ENCODE data around the gene DEDD. TPM values are rescaled to one million over a fixed set of nuclear protein-coding genes. Genes with fewer than 3 reads are reported as not detected.

The DEDD gene
- total RNA-seq, 1 experiment from 2014 or later: 39.2 TPM

DNA sequence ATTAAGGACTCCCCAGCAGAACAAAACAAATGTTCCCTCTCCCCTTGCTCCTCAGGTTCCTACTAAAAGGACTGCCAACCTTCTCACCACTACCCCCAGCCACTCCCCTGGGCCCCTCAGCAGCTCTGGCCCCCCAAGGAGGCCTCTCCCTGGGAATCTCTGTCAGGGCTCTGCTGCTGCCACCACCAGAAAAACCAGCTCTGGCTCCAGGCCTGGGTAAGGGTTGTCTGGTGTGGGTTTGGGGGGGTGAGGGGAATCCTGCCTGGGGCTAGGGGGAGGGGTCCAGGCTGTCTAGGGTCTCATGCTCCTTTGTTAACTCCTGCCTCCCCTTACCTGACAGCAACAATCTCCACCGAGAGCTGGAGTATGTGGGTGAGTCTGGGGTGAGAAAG, 47.9 kb downstream of the DEDD start:
- Histone ChIP-seq H3K79me2 (ENCODE audit: low read length) (peaks cover 26% of the 10 kb centered on the region), H3K4me2 (ENCODE audit: low read length) (peak overlapping the region; percentile 68), H4K20me1 (ENCODE audit: low read length) (no peaks in the 10 kb centered on the region), H3K4me3 (ENCODE audit: low read length) (no peak overlapping the region), H3K27ac (ENCODE audit: low read length) (peak overlapping the region; percentile 56), H3K9me3 (ENCODE audit: low read length) (no peaks in the 10 kb centered on the region), H3K4me1 (ENCODE audit: insufficient read depth, low read length) (peaks cover 82% of the 10 kb centered on the region), H2AFZ (ENCODE audit: low read length) (no peak overlapping the region), H3F3A (ENCODE audit: low read length, unreplicated experiment) (no peaks in the 10 kb centered on the region), H3K27me3 (ENCODE audit: low read length) (no peaks in the 10 kb centered on the region), H3K36me3 (ENCODE audit: low read depth, low read length) (no peaks in the 10 kb centered on the region), H3K9ac (ENCODE audit: low read length) (no peak overlapping the region), H3K9me2 (replicated peaks; ENCODE audit: low read length) (no peaks in the 10 kb centered on the region)
- ChIA-PET CTCF (no interaction called here), POLR2A (ENCODE audit: unreplicated experiment) (no interaction called here)
- DNase-seq: no peak
- no peak for ATAC-seq
- intact Hi-C loops (cut with micrococcal nuclease): no loop called here
- no TSS peak for BruUV-seq (replicated peaks)
- no peak for TF ChIP-seq EZH2phosphoT487 (IDR thresholded peaks at IDR 0.05; ENCODE audit: borderline replicate concordance, low read length)
- no peak for TF ChIP-seq EZH2 (IDR thresholded peaks at IDR 0.05; ENCODE audit: low read length, unreplicated experiment)
- TF ChIP-seq, protein P1, sequence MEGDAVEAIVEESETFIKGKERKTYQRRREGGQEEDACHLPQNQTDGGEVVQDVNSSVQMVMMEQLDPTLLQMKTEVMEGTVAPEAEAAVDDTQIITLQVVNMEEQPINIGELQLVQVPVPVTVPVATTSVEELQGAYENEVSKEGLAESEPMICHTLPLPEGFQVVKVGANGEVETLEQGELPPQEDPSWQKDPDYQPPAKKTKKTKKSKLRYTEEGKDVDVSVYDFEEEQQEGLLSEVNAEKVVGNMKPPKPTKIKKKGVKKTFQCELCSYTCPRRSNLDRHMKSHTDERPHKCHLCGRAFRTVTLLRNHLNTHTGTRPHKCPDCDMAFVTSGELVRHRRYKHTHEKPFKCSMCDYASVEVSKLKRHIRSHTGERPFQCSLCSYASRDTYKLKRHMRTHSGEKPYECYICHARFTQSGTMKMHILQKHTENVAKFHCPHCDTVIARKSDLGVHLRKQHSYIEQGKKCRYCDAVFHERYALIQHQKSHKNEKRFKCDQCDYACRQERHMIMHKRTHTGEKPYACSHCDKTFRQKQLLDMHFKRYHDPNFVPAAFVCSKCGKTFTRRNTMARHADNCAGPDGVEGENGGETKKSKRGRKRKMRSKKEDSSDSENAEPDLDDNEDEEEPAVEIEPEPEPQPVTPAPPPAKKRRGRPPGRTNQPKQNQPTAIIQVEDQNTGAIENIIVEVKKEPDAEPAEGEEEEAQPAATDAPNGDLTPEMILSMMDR (conservative IDR thresholded peaks at IDR 0.05; ENCODE audit: low read depth, low read length): no peak

DNA sequence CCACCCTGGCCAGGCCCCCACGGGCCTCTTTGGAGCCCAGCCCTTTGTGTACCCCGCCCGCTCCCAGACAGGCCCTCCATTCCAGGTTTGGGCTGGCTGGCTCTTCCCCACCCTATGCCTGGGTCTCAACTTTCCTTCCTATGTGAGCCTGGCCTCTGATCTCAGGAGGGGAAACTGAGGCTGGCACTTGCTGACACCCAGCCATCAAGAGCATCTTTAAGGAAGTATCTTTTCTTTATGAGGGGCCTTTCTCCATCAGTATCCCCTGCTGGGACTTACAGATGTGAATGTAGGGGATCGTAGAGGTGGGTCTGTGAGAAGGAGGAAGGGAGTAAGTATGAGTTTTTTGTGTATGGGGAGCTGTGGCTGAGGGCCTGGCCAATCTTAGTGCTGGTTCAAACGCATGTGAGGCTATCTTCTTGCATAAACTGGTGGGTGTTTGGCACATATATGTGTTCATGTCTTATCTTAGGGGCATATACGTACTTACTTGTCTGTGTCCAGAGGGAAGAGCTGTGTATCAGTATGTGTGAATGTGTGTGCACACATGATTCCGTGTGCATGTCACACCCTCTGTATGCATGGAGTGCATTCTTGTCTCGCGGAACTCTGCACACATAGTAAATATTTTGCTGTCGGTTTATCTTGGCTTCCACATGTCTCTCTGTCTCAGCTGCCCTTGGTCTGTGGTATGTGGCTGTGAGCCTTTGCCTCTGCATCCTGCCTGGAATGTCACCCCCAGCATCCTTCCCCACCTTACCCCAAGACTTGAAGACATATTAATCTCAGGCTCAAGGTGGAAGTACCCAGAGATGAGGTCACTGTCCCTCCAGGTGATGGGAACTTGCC, 48.5 kb downstream of the DEDD start:
- ATAC-seq: no peak
- no peaks in the 10 kb centered on the region for H3K9me2 ChIP-seq (replicated peaks; ENCODE audit: low read length)
- H3K36me3 ChIP-seq (ENCODE audit: low read depth, low read length): no peaks in the 10 kb centered on the region
- peaks cover 76% of the 10 kb centered on the region for H3K4me1 ChIP-seq (ENCODE audit: insufficient read depth, low read length)
- H3K79me2 ChIP-seq (ENCODE audit: low read length): peaks cover 24% of the 10 kb centered on the region
- peak overlapping the region; percentile 56 for H3K27ac ChIP-seq (ENCODE audit: low read length)
- no peak for DNase-seq
- CTCF ChIA-PET: interaction anchor here (0.6 kb wide), 1 partner anchor 298 kb away, joined by 5 read pairs; no protein-coding TSS in a partner anchor
- POLR2A ChIA-PET (ENCODE audit: unreplicated experiment): interaction anchor here (0.6 kb wide), 1 partner anchor 82 kb away, joined by 4 read pairs; the partner anchor contains the start of gene PPOX
- TF ChIP-seq EZH2 (IDR thresholded peaks at IDR 0.05; ENCODE audit: low read length, unreplicated experiment): no peak
- TF ChIP-seq, protein P1 (conservative IDR thresholded peaks at IDR 0.05; ENCODE audit: low read depth, low read length): no peak
- TF ChIP-seq EZH2phosphoT487 (IDR thresholded peaks at IDR 0.05; ENCODE audit: borderline replicate concordance, low read length): no peak
- H4K20me1 ChIP-seq (ENCODE audit: low read length): no peaks in the 10 kb centered on the region
- H3K4me3 ChIP-seq (ENCODE audit: low read length): peak overlapping the region; percentile 28; the same call in 1 of the 2 replicates
- 0 out of 2 replicates have a peak overlapping the region, but pooled peaks have one; percentile 18 for H3K9ac ChIP-seq (ENCODE audit: low read length)
- BruUV-seq (replicated peaks): no TSS peak
- H3K27me3 ChIP-seq (ENCODE audit: low read length): no peaks in the 10 kb centered on the region
- intact Hi-C loops (cut with micrococcal nuclease): no loop called here
- peak overlapping the region; percentile 68 for H3K4me2 ChIP-seq (ENCODE audit: low read length)
- H3F3A ChIP-seq (ENCODE audit: low read length, unreplicated experiment): no peaks in the 10 kb centered on the region
- H2AFZ ChIP-seq (ENCODE audit: low read length): no peak overlapping the region
- H3K9me3 ChIP-seq (ENCODE audit: low read length): no peaks in the 10 kb centered on the region

Measured in PC-3 (cell line).